Glomerular visceral epithelial cell (primary cell): ENCODE data around the gene TP53AIP1.
A peak's percentile ranks its signal among the peaks of the same experiment; 100 is the strongest.

Source experiments
- DNase-seq: peaks from one replicate; pipeline ENCODE4 v3.0.0-alpha.2; 2016; ENCODE audit errors: extremely low spot score

Gene TP53AIP1

DNA sequence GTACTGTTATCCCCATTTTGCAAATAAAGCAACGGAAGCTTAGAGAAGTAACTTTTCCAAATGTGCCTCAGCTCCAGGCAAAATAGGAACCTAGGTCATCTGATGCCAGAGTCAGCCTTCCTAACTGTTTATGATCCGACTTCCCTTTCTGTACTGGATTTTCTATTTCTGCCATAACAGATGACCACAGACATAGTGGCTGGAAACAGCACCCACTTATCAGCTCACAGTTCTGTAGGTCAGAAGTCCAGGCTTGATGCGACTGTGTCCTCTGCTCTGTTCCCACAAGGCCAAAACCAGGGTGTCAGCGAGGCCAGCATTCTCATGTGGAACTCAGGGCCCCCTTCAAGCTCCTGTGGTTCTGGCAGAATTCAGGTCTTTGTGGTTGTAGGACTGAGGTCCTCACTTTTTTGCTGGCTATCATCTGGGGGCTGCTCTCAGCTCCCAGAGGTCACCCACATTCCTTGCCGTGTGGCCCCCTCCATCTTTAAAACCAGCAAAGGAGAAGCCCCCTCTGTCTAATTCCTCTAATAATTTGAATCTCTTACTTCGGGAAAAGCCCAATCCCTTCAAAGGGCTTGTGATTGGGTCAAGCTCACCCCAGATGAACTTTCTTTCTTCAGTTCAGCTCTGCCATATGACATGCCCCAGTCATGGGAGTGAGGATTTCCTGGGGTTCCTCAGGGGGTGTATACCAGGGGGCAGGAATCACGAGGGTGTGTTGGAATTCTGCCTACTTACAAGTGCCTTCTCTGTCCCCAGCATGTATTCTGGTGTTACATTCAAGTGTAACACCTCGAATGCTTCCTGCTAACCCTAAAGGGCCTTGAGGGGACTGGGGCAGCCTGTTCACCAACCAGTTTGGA lies 36.3 kb downstream of the TP53AIP1 start:
- DNase-seq: no peak

DNA sequence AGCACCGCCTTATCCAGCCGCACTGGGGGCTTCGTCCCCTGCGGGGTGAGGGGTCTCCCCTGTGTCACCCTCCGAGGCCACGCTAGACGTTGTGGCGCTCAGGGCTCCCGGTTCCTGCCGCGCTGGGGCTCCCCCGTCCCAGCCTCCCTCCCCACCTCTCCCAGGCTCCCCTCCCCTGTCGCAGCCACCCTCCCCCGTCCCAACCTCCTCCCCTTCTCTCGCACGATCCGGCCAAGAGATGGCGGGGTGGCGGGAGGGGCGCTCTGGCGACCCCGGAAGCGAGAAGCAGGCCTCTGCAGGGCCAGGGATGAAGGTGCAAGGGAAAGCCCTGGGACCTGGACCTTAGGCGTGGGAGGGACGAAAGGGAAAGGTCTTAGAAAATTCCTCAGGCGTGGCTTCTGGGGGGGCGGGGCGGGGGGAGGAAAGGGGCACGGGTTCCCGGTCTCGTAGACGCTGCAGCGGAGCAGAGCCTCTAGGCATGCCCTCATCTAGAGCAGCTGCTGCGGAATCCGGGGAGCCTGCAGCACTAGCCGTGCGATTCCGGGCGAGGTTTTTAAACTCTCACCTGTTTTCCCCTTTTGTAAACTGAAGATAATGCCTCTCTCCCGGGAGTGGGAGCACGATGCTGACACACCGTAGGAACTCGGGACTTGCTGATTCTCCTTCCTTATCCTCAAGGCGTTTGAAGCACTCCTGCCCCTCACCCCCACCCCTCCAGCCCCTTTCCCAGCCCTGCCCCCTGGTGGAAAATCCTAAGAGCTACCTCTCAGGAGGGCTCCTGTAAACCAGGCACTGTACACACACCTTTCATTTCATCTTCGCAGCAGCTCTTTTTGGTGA lies 37.1 kb downstream of the TP53AIP1 start:
- DNase-seq: peak; percentile 32

DNA sequence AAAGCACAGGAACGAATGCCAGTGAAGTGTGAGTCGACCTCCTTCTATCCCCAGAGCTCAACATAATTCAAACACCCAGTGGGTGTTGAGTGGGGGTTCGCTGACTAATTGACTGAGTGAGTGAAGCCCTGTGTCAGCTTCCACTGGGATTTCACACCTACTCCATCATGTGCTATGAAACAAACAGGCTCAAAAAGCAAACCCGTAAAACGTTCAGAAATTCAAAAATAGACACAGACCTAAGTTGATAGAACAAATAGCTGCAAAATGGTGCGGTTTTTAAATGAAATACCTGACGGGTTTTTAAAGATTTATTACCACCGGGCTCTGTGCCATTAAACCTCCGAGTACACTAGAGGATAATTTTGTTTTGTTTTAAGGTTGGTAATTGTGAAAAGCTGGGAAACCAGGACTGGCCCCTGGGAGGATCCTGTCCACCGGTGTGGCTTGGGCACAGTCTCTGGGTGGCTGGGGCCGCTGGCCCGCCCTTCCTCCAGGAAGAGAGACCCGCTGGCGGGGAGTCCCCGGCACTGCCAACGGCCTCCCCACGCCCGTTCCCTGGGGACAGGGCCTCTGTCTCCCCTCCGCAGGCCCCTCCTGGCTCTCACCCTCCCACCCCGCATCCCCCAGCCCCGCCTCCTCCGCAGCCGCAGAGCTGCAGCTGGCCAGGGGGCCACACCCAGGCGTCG lies 37.9 kb downstream of the TP53AIP1 start:
- DNase-seq: no peak

- no peak for DNase-seq
These were observed 38.4 kb downstream of the TP53AIP1 start for GRCh38 chr11:128904303-128904655.

GRCh38 chr11:128903248-128904061 lies 39.2 kb downstream of the TP53AIP1 start:
- peak; percentile 66 for DNase-seq

DNA sequence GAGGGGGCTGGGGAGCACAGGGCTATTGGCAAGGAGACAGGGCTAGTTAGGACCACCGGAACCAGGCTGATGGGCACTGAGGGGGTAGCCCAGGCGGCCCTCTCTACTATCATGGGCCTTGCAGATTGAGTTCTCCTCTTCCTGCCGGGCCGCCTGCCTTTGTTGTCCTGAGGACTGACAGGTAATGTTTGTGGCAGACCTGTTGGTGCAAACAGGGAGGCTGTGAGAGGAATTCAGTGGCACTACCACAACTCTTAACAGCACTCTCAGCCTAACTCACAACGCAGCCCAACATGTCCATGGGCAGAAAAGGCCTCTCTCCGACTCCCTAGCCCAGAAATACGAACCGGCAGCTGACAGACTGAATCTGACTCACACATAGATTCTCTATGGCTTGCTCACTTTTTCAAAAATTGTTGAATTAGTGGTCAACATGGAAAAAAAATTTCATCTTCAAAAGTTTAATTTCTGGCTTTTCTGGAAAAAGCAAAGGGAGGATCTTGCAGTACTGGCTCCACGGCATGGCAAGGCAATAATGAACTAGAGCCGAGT lies 40.1 kb downstream of the TP53AIP1 start:
- no peak for DNase-seq

- DNase-seq: no peak
These were observed 40.8 kb downstream of the TP53AIP1 start for GRCh38 chr11:128901653-128902514.

DNA sequence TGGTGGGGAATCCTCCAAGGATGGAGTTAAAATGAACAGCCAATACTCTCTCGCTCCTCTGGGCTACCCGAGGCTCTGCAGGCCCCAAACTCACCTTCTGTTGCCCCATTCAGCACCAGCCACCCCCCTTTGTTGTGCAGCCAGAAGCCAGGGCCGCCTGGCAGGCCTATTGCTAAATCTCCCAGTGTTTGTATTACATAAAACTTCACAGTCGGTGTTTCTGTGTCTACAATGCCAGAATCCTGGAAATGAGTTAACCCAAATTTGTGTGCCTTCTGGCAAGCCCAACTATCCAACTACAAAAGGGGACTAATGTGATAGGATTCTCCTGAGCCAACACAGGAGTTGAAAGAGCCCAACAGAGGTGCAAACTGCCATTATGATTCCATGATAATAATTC lies 42.2 kb downstream of the TP53AIP1 start:
- DNase-seq: no peak

- no peak for DNase-seq
These were observed 43.9 kb downstream of the TP53AIP1 start for GRCh38 chr11:128898580-128899344.

- no peak for DNase-seq
These were observed 44.8 kb downstream of the TP53AIP1 start for GRCh38 chr11:128897826-128898225.

- DNase-seq: no peak
These were observed 46.3 kb downstream of the TP53AIP1 start for GRCh38 chr11:128896356-128896755.

GRCh38 chr11:128895526-128895925 lies 47.1 kb downstream of the TP53AIP1 start:
- no peak for DNase-seq

DNA sequence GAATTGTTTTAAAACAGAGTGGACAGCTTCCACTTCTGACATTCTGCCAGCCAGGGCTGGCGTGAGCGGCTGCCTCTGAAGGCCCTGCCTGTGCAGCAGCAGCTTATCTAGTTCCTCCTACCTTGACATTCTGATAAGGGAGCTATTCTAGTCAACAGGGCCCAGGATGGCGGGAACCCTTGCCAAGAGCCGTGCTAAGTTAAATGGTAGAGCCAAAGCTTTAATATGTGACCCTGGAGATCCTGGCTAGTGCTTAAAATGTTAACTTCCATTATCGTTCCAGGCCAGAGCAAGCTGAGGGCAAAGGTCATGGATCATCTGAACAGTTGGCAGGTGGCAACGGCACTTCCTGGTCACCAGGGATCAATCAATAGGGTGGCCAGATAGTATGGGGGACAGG lies 48.0 kb downstream of the TP53AIP1 start:
- DNase-seq: no peak

- no peak for DNase-seq
These were observed 48.4 kb downstream of the TP53AIP1 start for GRCh38 chr11:128894286-128894681.

- DNase-seq: no peak
These were observed 48.9 kb downstream of the TP53AIP1 start for GRCh38 chr11:128893578-128894285.

GRCh38 chr11:128892866-128893565 lies 49.7 kb downstream of the TP53AIP1 start:
- no peak for DNase-seq

DNA sequence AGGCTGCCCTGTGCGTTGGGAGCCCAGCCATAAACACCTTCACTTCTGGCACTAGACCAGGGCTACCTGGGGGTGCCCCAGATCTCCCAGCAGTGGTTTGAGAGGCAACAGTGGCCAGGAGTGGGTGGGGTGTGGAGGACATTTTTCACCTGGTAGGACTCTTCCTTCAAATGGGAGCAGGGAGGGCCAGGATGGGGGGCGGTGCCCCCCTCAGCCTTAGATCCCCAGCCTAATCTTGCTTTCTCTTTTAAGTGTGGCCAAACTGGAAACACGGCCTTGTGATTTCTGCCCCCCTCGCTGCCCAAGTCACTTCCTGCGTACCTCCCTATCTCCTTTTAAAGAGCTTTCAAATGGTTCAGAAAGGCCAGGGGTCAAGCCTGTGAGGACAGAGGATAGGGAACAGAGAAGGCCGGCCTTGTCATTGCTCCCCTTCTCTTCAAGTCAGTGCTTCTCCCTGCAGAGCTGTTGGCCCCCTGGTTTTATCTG lies 50.7 kb downstream of the TP53AIP1 start:
- no peak for DNase-seq
